NCI-H2171 treated with DMSO at 0.1 percent for 48 hours (cell line): ENCODE measurements around the gene RAB40A.
A peak's percentile ranks its signal among the peaks of the same experiment; 100 is the strongest.
"Not testable (repeated sequence)": the region's sequence is repeated elsewhere in the genome, so short reads cannot be mapped to it uniquely, and the experiment has no call there.

Source experiments
- DNase-seq: peaks from one replicate; lab custom pipeline; 2025; lab: John Stamatoyannopoulos, UW

The RAB40A gene

GRCh38 chrX:103464072-103464773 lies 55.1 kb downstream of the RAB40A start:
- peak; percentile 7 for DNase-seq

GRCh38 chrX:103461156-103461555 lies 58.1 kb downstream of the RAB40A start:
- no peak for DNase-seq

- not testable (repeated sequence) for DNase-seq
Observed at GRCh38 chrX:103460001-103460755, 59.1 kb downstream of the RAB40A start.

GRCh38 chrX:103453655-103454054 lies 65.6 kb downstream of the RAB40A start:
- no peak for DNase-seq
